Activated CD8-positive, alpha-beta memory T cell treated with anti-CD3 and anti-CD28 coated beads, Interleukin-2, amount 50 U/mL, for 24 hours (primary cell): Measurements from ENCODE around the gene PIGQ.

Experiments used
- DNase-seq: peaks from one replicate; pipeline ENCODE4 v3.0.0-alpha.2; 2020; ENCODE audit errors: extremely low read depth

Gene PIGQ

DNA sequence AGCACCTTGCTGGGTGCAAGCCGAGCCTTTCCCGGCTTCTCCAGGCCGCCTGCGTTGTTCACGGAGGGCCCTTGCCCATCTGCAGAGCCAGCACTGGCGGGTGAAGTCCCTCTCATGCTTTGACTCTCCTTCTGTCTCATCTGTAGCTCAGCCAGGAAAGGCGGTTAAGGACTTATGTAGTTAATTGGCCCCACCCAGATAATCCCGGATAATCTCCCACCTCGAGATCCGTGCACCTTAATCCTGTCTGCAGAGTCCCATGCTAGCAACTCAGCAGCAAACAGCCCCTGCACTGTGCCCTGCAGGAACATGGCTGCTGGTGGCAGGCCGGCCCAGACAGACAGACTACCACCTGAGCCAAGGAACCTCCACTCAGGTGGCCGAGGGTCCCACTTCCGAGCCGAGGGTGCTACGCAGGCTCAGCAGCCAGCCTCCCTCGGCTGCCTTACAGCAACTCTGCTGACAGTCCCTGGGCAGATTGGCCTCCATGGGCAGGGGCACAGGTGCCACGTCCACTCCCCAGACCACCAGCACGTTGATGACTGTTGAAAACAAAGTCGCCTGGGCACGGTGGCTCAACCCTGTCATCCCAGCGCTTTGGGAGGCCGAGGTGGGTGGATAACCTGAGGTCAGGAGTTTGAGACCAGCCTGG lies 37.0 kb downstream of the PIGQ start:
- DNase-seq = no peak

DNA sequence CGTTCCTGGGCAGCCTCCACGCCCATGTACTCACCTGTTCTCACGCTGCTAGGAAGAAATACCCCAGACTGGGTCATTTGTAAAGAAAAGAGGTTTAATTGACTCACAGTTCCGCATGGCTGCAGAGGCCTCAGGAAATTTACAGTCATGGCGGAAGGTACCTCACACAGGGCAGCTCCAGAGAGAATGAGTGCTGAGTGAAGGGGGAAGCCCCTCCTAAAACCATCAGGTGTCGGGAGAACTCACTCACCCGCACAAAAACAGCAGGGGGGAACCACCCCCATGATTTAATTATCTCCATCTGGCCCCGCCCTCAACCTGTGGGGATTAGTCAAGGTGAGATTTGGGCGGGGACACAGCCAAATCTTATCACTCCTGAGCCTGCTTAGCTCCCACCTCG lies 38.3 kb downstream of the PIGQ start:
- DNase-seq = no peak

DNA sequence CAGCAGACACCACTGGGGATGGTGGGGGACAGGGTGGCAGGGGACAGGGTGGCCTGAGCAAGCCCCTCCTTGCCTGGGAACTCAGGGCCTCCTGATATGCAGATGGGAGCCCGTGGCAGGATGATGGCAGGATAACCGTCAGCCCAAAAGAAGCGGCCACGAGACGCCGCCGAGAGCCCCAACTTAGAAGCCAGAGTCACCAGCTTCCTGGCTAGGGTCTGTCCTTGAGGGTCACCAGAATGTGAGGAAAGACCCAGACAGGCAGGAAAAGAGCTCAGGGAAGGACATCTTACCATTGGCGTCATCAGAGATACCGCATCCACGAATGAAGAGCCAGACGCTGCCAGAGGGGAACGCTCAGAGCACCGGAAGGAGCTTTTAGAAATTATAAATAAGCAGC lies 39.5 kb downstream of the PIGQ start:
- no peak for DNase-seq

DNA sequence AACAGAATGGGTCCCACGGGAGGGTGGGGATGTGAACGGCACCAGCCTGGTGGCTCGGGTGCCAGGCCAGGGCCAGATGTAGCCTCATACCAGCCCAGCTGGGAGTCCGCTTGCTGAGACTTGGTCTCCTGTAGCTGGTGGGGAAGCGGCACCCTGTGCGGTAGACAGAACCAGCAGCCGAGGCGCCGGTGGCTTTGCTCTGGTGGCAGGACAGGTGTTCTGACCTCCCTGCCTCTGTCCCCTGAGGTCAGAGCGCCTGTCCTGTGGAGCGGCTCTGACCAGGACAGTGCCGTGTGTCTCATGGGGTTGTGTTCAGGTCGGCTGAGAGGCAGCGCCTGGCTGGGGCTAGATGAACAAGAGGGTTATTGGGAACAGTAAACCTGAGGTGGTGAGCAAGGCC lies 40.2 kb downstream of the PIGQ start:
- no peak for DNase-seq

DNA sequence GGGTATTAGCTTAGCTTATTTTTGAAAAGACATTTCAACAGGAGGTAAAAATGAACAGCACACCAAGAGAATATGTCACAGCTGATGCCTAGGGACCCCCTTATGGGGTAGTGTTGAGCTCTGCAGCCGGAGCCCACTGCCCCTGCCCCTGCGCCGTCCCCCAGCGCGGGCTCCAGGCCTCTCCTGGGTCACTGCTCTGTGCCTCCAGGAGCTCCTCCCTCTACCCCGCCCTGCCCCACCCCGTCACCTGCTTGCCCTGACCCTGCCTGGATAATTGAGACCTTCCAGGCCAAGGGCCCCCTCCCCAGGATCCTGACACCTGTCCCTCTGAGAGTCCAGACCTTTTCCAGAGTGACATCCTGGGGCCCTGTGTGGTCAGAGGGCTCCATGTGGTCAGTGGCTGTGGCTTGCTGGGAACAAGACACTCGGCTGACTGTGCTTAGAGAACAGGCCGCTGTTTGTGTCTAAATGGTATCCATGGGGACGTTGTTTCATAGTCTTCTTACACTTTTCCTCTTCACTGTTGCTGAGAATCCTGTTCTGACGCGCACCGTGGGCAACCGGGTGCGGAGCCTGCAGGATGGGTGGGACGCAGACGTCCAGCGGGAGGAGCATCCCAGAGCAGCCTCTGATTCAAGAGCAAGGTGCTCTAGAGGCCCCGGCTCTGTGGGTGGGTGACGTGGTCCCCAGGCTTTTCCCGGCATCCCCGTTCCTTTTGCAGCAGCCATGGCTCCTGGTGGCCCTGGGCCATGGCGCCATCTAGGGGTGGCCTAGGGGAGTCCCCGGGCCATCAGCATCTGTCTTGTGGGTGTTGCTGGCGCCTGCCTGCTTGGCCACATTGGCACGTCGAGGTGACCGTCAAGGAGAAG lies 41.0 kb downstream of the PIGQ start:
- DNase-seq = no peak

DNA sequence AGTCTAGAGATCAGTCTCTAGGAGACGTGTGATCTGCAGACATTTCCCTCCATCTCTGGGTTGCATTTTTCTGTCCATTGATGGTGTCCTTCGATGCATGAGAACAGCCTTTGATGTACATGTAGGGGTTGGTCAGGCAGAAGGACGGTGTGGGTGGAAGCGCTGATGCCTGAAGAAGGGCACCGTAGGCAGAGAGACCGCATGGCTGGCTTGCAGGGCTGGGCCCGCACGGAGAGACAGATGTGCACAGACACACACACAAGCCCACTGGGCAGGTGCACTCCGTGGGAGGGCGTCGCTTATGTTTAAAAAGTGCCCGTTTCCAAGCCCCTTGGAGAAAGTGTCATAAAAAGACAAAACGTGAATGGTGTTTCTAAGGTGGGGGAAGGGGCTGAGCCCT lies 45.4 kb downstream of the PIGQ start:
- DNase-seq = no peak

DNA sequence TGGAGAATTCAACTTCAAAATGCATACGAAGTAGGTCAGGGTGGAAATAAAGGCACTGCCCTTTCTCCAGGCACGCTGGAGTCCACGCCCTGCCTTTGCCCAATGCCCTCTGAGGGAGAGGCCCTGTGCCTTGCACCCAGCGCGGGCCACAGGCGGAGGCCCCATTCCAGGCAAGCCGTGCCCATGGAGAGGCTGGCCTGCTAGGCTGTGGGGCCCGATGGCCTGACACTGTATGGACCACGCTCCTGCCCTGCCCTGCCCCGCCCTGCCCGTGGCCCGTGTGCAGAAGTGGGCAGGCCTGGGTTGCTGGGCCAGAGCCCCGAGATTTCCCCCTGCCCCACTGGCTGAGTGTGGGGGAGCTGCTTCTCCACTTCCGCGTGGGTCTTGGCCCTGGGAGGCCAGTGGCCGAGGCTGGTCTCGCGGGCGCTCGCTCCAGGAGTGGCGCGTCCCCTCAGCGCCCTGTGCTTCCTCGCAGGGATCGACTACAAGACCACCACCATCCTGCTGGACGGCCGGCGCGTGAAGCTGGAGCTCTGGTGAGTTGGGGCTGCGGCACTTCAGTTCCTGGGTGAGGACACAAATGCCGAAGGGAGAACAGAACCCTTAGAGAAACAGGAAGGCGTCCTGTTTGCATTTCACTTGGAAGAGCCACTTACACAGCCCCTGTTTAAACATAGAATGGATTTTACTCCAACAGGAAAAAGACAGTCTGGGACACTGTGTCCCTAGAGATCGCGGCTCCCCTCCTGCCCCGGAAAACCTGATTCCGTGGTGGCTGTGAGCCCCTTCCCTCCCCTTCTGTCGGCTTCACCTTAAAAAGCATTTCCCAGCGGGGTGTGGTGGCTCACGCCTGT lies 47.2 kb downstream of the PIGQ start:
- no peak for DNase-seq

DNA sequence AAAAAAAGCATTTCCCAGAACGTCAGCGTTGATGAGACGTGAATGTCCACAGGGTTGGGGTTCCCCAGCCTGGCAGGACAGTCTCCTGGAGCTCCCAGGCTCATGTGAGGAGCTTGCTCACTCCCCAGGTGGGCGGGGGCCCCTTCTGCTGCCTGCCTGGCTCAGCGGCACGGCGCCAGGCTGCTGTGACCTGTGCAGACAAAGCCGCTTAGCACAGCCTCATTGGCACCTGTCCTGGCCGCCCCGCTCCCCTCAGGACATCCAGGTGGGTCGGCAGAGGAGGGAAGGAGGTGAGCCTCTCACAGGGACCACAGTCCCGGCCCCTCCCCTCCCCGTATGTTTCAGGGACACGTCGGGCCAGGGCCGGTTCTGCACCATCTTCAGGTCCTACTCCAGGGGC lies 48.1 kb downstream of the PIGQ start:
- DNase-seq = no peak

DNA sequence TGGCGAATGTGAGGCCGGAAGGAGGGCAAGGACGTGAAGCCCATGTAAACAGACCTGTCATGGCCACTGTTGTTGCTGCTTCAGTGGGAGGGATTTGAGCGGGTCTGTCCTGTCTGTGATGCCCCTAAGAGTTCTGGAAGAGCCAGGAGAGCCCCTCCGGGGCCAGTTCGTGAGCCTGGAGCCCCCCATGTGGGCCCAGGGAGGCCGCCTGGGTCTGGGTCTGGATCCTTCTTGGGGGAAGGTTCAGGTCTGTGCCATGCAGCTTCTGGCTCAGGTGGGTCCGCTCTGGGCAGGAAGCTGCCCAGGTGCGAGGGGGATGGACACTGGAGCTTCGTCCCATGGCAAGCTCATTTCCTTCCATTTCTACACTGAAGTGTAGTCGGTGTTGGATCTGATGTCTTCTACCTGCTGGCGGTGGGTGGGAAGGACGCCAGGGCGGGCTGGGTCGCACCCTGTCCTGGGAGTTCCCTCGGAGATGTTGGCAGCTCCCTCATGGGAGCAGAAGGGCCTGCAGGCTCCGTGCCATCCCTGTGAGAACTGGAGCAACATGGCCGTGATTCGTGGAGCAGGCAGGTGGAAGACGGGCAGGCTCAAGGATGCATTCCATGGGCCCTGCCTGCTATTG lies 49.8 kb downstream of the PIGQ start:
- DNase-seq = no peak

DNA sequence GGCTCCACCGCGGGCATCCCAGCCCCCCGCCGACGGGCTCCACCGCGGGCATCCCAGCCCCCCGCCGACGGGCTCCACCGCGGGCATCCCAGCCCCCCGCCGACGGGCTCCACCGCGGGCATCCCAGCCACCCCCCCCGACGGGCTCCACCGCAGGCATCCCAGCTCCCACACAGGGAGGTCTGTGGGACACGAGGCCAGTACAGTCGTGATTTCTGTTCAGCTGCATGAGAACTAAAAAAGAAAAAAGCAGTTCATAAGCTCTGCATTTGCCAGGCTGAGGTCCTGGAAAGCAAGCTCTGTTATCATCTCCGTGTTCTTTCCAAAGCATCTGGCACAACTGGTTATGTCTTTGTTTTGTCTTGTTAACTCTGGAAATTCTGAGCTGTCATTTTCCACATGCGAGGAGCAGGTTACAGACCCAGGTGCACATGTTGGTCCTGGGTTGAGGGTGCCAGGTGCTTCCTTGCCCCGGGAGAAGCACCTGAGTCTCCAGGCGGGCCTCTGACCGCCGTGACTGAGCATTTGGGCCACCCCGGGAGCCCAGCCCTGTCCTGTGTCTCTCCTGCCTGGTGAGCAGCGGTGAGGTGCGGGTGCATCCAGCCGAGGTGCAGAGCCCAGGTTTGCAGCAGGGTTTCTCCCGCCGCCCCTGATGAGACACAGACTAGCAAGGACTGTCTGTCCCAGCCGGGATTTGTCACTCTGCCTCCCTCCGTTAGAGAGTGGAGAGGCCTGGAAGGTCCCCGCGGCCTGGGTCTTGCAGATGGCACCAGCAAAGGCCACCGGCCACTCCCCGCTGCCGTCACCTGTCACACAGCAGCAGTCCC lies 51.1 kb downstream of the PIGQ start:
- no peak for DNase-seq

DNA sequence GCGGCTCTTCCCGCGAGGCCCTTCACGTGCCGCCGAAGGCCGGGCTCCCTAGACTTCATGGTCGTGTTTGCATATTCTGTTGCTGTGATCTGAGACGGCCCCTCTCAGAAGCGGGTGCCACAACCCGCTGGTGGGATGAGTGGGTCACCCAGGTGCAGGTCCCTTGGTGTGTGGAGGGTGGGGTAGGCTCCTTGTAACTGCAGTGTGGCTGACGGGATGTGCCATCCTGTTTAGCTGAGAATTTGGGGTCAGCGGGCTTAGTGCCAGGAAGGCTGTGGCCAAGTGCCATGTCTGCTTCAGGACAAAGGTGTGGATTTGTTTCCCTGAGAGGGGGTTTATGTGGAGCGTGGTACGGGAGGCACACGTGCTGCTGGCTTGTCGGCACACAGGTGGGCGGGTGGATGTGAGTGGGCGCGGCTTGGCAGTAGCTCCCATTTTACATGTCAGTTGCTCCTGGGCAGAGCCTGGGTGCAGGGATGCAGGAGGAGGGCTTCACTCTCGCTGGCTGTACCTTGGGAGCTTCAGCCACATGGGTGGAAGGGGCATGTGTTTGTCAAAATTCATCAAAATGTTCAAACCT lies 51.8 kb downstream of the PIGQ start:
- no peak for DNase-seq

DNA sequence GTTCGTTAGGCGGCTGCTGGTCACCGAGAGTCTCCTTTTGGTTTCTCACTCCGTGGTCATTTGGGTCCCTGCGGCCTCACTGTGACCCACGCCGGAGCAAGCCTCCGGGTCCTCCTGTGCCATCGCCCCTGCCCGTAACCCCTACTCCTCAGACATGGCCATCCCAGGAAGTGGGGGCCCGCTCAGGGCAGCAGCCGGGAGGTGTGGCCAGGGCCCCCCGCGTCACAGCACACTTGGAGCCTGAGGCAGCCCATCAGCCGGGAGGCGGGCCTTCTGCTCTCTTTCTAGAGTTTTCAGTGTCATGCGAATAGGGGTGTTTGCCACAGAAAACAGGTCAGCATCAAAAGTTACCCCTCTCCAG lies 53.1 kb downstream of the PIGQ start:
- DNase-seq = no peak

DNA sequence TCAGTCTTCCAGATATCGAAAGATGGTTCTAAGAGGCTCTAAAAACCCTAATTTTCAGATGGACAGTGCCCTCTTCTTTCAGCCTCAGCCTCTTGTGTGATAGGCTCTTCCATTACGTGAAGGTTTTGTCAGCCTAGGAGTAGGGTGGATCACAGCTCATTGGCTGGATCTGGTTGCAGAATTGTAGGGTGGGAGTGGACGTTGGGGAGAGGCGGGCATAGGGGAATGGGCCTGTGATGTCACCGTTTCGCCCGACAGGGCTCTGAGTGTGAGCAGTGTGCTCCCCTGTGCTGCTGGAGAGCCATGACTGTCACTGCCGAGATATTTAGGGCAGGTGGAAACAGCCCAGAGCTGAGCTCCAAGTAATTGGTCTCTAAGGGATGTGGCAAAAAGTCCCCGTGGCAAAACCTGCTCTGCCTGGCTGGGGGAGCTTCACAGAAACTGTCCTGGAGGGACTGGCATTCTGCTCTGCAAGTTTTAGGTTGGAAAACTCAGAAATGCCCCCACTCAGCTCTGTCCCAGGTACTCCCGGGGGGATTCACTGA lies 54.8 kb downstream of the PIGQ start:
- DNase-seq = no peak

DNA sequence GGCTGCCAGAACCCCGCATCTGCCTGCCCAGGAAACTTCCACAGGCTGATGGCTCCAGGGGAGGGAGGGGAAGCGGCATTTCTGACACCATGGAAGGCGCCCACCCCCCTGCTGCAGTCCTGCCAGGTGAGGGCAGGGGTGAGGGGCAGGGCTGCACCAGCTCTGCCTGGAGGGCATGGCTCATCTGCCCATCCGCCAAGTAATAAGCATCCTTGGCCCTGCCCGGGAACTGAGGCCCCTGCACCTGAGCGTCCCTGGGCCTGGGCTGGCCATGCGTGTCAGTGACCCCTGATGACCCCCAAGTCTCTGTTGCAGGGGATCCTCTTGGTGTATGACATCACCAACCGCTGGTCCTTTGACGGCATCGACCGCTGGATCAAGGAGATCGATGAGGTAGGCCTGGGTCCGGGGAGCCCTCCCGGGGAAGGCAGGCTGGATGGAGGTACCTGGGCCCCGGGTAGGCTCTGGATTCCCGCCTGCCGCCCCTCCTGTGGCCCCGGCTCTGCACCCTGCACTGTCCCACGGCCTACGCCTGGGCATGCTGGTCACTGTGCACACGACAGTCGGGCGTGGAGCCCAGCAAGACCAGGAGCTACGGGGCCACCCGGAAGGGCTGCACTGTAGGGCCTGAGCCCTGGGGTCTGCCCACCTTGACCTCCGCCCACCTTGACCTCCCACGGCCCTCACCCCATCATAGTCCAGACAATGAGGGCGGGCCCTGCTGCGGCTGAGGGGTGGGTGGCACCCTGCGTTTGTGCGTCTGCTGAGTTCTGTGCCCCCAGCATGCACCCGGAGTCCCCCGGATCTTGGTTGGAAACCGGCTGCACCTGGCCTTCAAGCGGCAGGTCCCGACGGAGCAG lies 55.6 kb downstream of the PIGQ start:
- no peak for DNase-seq

DNA sequence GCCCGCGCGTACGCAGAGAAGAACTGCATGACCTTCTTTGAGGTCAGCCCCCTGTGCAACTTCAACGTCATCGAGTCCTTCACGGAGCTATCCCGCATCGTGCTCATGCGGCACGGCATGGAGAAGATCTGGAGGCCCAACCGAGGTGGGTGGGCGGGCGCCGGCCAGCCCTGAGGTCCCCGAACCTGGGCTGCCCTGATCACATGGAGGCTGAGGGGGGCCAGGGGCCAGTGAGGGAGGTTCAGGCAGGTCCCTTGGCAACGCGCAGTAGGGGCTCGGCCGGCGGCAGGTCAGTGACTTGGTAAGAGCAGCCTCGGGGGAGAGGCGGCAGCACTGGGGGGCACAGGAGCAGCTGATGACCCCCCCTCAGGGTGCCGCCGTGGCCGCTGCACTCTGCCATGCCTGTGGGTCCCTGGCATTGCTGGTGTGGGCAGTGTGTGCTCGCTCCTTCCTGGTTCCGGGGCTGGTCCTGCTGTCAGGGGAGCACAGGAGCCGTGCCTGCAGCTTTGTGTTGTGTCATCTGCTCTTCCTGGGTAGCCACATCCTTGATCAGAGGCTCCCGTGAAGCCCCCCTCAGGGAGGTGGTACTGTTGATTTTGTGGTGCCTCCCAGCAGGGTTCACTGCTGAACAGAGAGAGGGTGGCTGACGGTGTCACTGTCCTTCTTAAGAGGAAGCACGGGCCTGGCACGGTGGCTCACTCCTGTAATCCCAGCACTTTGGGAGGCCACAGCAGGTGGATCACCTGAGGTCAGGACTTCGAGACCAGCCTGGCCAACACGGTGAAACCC lies 56.4 kb downstream of the PIGQ start:
- DNase-seq = no peak

DNA sequence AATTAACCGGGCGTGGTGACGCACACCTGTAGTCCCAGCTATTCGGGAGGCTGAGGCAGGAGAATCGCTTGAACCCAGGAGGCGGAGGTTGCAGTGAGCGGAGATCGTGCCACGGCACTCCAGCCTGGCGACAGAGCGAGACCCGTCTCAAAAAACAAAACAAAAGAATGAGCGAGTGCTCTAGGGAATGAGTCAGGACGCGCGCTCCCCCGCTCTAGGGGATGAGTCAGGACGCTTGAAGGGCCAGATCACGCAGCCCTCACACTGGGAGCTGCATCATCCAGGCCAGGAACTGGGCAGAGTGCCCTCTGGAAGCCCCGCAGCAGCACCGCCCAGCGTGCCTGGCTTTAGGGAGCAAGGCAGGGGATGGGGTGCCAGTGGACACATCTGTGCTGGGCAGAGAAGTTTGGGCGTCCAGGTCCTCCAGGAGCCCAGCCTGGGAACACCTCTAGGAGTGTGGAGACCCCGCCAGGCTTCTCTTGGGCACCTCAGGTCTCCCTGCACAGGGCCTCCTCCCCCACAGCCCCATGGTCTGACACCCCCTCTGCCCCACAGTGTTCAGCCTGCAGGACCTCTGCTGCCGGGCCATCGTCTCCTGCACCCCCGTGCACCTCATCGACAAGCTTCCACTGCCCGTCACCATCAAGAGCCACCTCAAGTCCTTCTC lies 57.2 kb downstream of the PIGQ start:
- DNase-seq = no peak

DNA sequence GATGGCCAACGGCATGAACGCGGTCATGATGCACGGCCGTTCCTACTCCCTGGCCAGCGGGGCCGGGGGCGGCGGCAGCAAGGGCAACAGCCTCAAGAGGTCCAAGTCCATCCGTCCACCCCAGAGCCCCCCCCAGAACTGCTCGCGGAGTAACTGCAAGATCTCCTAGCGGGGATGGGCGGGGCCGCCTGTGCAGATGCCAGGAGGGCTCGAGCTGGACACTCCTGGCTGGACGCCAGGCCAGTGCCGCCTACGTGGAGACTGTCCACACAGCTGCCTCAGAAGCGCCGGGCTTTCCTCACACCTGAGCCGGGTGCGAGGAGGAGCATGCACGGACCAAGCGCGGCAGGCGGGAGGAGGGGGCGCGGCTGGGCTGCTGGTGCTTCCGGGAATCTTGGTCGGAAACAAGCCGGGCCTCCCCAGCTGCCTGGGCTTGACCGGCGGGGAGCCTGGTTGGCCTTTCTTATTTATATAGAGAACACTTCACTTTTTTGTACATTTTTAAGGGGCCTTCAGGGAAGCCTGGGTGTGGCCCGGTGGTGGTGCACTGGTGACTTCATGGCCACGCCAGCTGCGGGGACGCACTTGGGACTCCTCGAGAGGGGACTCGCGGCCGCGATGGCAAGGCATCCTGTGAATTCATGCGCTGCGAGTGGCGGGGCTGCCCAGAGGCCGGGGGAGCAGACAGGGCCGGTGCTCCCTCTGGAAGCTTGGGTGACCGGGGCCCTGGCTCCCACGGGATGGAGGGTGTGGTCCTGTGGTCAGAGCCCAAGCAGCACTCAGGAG lies 57.9 kb downstream of the PIGQ start:
- no peak for DNase-seq
